Right renal pelvis (tissue), 4 donors: ENCODE results near the gene SLC11A1. TPM values are rescaled to one million over a fixed set of nuclear protein-coding genes. Genes with fewer than 3 reads are reported as not detected.

Experiments
- DNase-seq, 4 donors: peaks; one replicate each; pipeline ENCODE4 v3.0.0-alpha.2; 2013; ENCODE audit warnings: low read depth in 4 of 4, low spot score in 3 of 4, missing footprints in 1 of 4
- polyA plus RNA-seq, 4 donors: library from polyadenylated mRNA; unstranded; fragments of 120-200 nt; gene quantifications; one replicate each; pipeline ENCODE4 v1.2.1, GENCODE V29; 2013; ENCODE audit not compliant: insufficient read length in 4 of 4

The SLC11A1 gene
- polyA plus RNA-seq, 4 donors: 0.57 to 1.1 (median 0.69) TPM

DNA sequence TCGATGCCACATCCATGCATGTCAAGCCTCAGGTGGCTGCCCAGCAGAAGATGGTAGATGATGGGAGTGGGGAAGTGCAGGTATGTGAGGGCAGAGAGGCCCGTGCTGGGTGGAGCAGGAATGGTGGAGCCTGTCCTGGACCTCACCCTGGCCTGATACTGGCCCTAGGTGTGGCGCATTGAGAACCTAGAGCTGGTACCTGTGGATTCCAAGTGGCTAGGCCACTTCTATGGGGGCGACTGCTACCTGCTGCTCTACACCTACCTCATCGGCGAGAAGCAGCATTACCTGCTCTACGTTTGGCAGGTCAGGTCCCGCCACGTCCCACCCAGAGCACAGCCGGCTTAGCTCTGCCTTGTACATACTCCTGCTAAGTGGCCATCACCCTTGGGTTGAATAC is 49.8 kb downstream of the SLC11A1 start:
- no peak for DNase-seq

GRCh38 chr2:218432676-218433365 is 50.7 kb downstream of the SLC11A1 start:
- DNase-seq: no peak

GRCh38 chr2:218434456-218434855 is 52.4 kb downstream of the SLC11A1 start:
- no peak for DNase-seq

DNA sequence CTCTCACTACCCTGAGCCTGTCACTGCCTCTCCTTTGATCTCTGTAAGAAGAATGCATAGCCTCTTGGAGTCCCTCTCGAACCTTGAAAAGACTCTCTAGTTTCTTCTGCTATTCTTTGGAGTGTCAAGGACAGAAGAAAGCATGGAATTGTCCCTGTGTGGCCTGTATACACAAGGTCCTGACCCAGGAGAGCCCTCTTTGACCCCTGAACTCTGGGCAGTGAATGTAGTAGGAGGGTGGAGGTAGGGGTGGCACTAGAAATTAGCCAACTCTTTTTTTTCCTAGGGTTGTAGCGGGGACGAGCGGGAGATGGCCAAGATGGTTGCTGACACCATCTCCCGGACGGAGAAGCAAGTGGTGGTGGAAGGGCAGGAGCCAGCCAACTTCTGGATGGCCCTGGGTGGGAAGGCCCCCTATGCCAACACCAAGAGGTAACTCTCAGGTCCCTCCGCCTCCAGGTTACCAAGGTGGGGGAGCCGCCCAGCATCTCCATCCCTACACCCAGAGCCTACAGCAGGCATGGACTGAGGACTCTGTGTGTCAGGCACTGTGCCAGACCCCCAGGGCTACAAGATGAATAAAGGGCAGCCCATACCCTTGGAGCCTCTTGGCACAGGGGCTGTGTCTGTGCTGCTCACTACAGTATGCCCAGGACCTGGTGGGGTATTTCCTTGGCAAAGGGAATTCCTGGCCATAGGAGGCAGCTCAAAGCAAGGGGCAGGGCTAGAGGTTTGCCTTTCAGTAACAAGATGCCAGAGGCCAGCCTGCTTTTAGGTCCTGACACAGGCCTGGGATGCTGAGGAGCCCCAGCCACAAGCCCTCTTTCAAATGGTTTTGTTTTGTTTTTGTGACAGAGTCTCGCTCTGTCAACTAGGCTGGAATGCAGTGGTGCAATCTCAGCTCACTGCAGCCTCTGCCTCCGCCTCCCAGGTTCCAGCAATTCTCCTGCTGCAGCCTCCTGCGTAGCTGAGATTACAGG is 53.2 kb downstream of the SLC11A1 start:
- DNase-seq: no peak

GRCh38 chr2:218436992-218437391 is 54.9 kb downstream of the SLC11A1 start:
- DNase-seq: no peak

DNA sequence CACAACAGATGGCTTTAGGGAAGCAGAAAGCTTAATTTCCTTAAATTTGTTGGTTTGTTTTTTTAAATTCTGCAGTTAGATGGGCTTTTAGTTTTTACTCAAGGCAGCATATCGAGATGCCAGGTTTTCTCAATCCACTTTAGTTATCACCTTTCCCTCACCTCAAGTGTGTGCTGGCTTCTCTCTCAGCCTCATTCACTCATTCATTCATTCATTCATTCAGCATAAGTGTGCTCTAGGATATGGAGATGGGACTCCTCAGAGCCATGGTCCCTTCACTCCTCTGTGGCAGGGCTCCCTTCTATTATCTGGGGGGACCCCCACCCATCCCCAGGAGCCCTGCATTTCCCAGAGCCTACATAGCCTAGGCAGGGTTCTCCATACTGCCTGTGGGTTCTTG is 55.9 kb downstream of the SLC11A1 start:
- no peak for DNase-seq

GRCh38 chr2:218438596-218438995 is 56.5 kb downstream of the SLC11A1 start:
- DNase-seq: no peak

DNA sequence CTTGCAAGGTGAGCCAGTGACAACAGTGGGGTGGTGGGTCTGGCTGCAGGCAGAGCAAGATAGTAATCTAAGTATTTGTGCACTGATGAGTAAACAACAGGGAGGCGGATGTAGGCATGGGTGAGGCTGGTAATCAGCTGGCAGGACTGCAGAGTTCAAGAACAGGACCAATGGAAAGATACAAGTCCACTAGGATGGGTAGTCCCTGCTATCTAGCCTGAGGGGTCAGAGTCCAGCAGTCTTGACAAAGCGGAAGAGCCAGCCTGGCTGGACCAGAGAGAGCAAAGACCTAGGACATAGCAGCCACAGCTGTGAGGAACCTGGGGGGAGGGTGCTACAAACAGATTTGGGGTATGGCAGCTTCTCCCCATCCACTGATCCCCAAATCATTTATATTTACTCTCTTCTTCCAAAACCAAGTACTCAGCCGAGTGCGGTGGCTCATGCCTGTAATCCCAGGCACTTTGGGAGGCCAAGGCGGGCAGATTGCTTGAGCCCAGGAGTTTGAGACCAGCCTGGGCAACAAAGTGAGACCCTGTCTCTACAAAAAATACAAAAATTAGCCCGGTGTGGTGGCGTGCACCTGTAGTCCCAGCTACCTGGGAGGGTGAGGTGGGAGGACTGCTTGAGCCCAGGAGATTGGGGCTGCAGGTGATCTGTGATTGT is 62.8 kb downstream of the SLC11A1 start:
- no peak for DNase-seq

- no peak for DNase-seq
These were observed 63.5 kb downstream of the SLC11A1 start for GRCh38 chr2:218445602-218446001.

Other genes starting within 250 kb of the SLC11A1 start
- under 1 TPM in 1 of 4 donors, not detected in 3; 0.08 TPM for gene CXCR1, start 215.3 kb upstream of the SLC11A1 start, polyA plus RNA-seq
- 100 to 1,000 TPM; 246 to 268 (median 258) TPM for gene ARPC2, start 165.1 kb upstream of the SLC11A1 start, polyA plus RNA-seq
- gene GPBAR1, start 121.3 kb upstream of the SLC11A1 start, polyA plus RNA-seq: 1 to 10 TPM; 2.1 to 2.4 (median 2.3) TPM
- 100 to 1,000 TPM; 113 to 145 (median 117) TPM for gene AAMP, start 112.1 kb upstream of the SLC11A1 start, polyA plus RNA-seq
- gene PNKD, start 111.8 kb upstream of the SLC11A1 start, polyA plus RNA-seq: 100 to 1,000 TPM; 103 to 132 (median 111) TPM
- 100 to 1,000 TPM in 2 of 4 donors, 10 to 100 TPM in 2; 90.9 to 107 (median 99.8) TPM for gene TMBIM1, start 89.8 kb upstream of the SLC11A1 start, polyA plus RNA-seq
- gene CATIP, start 25.4 kb upstream of the SLC11A1 start, polyA plus RNA-seq: 1 to 10 TPM; 4.3 to 6.2 (median 5.3) TPM
- gene CTDSP1, start 17.6 kb downstream of the SLC11A1 start, polyA plus RNA-seq: 100 to 1,000 TPM; 139 to 174 (median 150) TPM
- 10 to 100 TPM; 20.0 to 26.1 (median 23.4) TPM for gene VIL1, start 36.9 kb downstream of the SLC11A1 start, polyA plus RNA-seq
- gene USP37, start 186.1 kb downstream of the SLC11A1 start, polyA plus RNA-seq: 10 to 100 TPM; 14.7 to 18.8 (median 16.0) TPM
- 10 to 100 TPM; 45.8 to 60.2 (median 50.6) TPM for gene CNOT9, start 186.6 kb downstream of the SLC11A1 start, polyA plus RNA-seq
- gene PLCD4, start 225.6 kb downstream of the SLC11A1 start, polyA plus RNA-seq: 1 to 10 TPM; 6.2 to 9.0 (median 7.5) TPM